HG02852 (cell line): ENCODE data around the gene SIRPA.
"Not testable (repeated sequence)": the region's sequence is repeated elsewhere in the genome, so short reads cannot be mapped to it uniquely, and the experiment has no call there.

Experiments
- ATAC-seq: cut with Tn5 transposase; IDR thresholded peaks from one replicate; pipeline ENCODE4 v1.9.1; 2021; ENCODE audit warnings: mild to moderate bottlenecking, moderate library complexity; ENCODE audit not compliant: unreplicated experiment

SIRPA gene

DNA sequence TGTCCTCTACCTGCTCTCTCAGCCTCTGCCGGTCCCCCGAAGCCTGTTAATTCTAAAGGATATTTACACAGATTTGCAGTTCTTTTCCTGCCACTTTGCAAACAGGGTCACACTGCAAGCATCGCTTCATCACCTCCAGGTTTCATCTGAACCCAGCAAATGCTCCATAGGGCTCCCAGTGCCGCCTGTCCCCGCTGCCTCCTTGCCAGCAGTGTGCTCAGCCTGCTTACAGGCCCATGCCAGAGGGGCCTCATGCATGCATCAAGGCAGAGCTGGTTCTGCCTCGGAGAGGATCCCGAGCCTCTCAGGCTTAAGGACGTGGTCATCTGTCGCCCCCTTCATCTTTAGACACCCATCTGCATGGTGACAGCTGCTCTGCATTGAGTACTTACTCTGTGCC lies 10.5 kb downstream of the SIRPA start:
- ATAC-seq: no peak

DNA sequence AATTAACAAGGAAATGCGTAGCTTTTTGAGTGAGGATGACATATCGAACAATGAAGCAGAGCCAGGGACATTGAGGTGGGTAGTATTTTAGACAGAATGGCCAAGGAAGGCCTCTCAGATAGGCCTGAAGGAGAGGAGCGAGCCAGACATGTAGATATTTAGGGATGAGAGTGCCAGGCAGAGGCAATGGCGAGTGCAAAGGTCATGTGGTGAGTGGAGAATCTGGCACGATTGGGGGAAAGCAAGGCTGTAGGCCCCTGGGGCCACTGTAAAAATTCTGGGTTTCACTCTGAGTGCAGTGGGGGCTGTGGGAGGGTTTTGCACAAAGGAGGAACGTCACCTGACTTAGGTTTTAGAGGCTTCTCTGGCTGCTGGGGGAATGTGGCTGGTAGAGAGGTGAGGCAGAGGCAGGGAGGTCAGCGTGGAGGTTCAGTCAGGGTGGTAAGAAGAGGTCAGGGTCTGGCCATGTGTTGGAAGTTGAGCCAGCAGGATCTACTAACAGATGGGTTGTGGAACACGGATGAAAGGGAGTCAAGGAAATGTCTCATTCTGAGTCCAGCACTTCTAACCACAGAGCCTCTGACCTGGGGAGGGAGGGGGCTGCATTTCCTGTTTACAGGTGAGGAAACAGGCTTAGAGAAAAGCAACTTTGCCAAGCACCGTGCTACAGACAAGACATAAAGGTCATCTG lies 11.3 kb downstream of the SIRPA start:
- ATAC-seq: no peak

DNA sequence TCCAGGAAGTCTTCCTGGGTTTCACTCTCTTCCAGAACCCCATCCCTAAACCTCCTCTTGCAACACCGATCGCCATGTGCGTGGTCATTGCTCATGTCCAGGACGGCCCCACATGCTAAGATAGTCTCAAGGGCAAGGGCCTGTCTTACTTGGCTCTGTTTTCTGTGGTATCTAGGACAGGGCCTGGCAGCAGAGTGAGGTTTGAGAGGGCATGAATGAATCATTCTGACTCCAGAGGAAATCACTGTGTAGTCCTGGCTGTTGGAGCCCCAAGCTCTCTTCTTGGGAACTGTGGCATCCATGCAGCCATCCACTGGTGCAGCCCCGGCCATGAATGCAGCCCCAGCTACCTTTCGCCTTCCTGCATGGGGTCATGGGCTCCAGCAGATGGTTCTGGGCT lies 12.4 kb downstream of the SIRPA start:
- ATAC-seq: no peak

DNA sequence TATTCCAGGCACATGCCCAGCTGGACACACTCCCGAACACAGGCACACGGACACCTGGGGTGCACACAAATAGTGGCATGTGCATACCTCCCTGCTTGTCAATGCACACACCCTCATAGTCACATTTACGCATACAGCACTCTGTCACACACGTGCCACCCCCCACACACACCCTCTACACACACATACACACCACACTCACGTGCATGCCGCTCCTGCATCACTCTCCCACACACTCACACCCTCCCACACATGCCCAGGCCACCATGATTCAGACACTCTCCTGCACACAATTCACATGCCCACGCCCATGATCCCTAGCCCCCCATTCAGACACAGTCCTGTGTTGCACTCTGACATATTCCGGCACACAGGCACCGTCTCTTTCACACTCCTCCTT lies 13.0 kb downstream of the SIRPA start:
- no peak for ATAC-seq

DNA sequence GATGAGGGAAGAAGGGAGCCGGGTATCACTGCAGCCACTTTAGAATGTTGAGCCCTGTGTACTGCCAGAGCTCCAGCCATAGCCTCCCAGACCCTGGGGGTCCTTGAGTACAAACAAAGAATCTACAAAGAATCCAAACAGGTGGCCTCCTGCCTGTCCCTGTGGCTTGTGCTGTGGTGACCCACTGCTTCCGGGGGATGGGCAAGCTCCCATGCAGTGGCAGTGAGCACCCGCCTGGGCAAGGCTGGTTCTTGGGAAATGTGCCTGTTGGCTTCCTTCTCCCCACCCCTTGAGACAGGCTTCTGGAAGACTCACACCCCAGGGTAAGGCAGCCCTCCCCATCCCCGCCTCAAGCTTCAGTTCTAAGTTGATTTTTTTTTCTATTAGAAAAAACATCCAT lies 13.9 kb downstream of the SIRPA start:
- no peak for ATAC-seq

DNA sequence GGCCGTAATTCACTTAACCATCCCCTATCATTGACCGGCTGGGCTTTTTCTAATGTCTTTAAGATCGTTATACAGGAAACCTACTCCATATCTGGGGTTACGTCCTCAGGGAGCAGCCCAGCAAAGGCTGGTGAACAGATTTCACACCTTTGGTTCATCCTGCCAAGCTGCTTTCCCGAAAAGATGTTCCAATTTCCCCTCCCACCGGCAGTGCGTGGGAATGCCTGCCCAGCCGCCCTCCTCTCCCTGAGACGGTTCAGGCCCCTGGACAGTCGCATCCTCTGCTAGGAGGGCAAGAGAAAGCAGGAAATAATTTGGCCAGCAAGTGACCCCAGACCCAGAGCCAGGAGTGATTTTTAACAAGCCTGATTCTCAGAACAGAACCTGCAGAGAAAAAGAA lies 16.3 kb downstream of the SIRPA start:
- no peak for ATAC-seq

DNA sequence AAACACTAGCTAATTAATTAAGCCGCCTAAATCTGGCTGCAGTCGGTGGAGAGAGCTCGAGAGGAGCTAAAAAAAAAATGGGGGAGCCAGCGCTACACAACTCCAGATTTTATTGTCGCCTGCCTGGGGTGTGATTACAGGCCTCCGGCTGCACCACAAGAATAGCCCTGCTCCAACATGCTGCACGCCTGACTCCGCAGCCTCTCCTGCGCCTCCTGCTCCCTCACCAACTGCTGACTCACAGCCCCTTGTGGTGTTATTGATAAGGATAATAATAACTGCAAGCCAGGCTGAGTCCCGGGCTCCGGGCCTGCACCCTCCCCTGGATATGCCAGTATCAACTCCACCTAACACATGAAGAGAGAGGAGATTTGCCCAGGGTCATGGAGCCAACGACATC lies 16.8 kb downstream of the SIRPA start:
- no peak for ATAC-seq

DNA sequence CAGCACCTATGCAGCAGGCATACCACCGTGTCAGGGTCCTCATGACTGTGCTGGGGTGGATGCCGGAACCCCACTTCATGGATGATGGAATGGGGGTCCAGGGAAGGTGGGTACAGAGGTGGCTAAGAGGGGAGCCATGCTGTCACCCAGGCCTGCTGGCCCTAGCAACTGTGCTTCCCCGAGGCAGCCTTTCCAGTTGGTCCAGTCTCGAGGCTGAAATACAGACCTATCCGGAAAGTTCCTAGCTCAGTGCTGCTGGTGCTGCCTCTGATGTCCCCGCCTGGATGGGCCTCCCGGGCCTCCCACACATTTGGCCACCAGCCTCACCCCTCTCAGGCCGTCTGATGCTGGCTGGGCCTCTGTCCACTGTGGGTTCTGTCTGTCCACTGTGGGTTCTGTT lies 17.4 kb downstream of the SIRPA start:
- ATAC-seq: no peak

DNA sequence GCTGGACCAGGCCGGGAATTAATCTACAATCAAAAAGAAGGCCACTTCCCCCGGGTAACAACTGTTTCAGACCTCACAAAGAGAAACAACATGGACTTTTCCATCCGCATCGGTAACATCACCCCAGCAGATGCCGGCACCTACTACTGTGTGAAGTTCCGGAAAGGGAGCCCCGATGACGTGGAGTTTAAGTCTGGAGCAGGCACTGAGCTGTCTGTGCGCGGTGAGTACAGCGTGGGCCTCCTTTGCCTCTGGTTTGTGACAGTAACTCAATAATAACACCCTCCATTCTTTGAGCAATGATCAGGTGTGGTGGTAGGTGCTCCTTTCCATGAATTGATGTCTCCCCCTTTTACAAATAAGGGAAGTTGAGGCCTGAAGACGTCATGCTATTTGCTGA lies 20.0 kb downstream of the SIRPA start:
- not testable (repeated sequence) for ATAC-seq

DNA sequence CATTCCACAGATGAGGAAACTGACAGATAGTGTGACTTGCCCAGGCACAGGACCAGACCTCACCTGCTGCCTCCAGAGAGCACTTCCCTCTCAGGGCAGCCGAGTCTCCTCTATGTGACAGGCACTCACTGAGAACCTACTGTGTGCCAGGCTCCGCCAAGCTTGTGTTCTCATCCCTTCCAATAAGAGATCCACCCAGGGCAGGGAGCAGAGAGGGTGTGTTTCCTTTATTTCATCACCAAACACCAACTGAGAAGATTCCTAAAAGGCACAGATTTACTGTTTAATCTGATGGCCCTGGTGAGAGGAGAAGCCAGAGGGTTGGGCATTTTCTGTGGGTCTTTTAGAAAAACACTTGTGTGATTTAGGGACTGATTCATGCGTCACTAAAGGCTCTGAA lies 20.5 kb downstream of the SIRPA start:
- no peak for ATAC-seq

DNA sequence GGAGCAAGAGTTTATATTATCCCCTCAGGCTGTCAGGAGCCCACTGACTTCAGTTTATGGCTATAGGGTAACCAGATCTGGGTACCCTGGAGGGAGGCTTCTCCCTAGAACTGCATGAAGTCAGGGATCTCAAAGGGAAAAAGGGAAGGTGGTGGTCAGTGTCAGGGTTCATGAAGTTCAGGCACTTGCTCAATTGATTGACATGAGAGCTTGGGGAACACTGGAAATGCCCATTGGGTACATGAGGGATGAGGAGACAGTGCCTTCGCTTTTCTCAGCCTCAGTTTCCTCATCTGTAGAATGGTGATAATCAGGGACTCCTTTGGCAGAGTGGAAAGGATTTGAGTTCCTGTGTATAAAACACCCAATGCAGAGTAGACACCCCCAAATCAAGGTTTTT lies 22.6 kb downstream of the SIRPA start:
- no peak for ATAC-seq

DNA sequence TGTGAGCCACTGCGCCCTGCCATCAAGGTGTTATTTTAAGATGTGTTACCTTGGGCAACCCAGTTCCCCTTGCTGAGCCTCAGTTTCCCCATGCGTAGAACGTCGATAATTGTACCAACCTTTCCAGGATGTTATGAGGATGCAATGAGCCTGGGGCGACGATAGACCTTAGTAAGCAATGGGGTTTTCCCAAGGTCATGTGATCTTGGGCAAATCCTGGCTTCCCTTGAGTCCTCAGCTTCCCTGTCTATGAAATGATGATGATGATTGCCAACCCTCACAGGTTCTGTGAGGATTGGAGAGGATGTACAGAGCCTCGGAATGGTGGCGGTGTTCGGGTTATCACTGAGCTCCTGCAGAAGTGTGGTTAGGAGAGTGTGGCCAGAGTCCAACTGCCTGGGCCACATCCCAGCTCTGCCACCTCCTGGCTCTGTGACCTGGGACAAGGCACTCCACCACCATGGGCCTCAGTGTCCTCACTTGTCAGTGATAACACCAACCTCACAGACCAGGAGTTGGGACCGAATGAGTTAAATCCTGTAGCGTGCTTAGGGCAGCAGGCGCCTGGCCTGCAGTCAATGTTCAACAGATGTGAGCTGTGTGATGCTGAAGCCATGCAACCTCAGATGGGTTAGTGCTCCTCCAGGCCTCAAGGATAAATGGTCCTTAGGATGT lies 23.4 kb downstream of the SIRPA start:
- ATAC-seq: no peak

DNA sequence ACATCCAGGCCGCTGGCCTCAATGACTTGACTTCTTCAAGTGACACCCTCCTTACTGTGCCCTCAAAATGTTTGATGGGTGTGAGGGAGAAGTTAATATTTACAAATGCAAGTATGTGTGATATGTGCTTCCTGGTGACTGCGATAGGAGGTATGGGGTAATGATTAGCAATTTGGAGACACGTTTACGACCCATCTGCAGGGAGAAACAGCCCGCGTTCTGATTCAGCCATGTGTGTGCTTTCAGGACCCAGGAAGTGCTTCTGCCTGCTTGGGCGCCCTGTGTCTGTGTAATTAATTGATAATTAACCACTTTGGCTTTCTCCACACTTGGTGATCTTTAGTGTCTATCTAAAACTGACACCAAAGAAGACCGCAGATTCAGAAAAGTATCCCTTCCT lies 25.0 kb downstream of the SIRPA start:
- ATAC-seq: no peak

DNA sequence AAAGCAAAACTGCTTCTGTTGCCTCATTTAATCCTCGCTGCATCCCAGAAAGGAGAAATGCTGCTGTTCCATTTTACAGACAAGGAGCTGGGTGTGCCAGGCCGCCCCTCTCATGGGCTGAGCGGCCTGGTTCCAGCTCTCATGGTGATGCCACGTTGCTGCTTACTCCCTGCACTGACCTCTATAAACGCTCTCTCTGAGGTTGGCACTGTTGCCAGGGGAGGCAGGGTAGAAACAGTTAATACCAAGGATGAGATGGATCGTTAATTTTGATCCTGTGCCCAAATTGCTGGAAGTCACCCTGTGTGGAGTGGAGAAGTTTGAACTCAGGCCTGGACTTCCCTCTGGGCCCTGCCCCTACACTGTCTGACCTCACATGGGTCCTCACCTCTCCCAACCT lies 25.6 kb downstream of the SIRPA start:
- no peak for ATAC-seq

DNA sequence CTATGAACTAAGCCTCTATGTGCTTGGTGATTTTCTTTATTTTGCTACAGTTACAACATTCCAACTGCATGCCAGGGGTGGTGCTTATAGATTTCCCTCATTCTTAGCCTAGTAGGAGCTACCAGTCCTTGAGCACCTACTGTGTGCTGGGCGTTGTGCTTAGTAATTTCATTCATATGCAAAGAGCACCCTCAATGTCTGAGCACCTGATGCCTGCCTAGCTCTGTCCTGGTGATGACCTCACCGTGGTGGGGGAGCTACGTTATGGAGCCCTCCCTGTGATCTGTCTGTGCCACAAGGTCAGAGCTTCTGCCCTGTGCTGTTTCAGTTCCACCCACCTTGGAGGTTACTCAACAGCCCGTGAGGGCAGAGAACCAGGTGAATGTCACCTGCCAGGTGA lies 26.8 kb downstream of the SIRPA start:
- ATAC-seq: not testable (repeated sequence)

DNA sequence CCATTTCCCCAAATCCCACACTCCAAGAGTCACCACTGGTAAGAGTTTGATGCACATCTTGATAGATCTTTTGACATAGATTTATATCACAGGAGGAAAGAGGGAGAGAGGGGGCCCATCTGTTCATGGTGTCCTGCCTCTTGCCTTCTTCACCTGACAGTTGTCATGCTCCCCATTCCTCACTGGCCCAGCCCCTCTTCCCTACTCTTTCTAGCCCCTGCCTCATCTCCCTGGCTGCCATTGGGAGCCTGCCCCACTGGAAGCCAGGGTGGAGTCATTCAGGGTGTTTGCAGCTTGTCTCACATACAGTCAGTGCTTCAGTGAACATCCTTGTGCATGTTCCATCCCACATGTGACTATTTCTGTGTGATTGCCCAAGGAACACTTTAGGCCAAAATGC lies 27.6 kb downstream of the SIRPA start:
- ATAC-seq: no peak

DNA sequence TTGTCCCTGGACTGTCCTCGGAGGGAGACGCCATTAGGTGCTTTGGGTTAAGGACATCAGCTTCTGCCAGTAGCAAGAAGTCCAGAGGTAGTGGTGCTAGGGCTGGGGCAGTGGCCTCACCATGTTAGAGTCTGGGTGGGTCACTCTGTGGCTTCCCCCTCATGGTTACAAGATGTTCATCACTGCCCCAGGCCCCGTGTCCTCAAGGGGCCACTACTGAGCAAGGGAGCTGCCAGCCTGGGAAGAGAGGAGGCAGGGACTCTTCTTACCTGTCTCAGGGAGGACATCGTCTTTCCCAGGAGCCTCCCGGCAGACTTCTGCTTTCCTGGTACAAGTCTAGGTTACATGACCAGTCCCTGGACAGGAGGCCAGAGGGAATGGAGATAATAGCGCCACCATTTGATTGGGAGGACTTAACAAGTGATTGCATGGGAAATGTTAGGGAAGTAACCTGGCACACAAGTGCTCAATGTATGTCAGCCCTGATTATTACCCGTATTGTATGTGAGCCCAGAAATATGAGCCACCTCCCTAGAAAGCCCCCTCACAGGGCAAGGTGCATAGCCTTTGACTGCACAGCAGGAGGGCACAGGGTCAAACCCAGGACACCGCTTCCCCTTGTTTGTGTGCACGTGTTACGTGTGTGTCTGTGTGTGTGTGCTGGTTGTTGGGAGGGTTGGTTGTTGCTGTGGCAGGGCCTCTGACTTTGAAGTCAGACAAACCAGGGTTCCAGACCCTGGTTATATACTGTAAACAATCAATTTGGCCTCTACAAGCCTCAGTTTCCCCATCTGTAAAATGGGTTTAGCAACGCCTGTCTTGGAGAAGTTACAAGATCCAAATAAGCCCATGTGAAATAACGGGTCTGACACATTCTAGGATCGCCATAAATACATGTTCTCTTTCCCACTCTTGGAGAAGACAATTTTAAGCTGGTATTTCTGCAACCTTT lies 30.0 kb downstream of the SIRPA start:
- no peak for ATAC-seq

DNA sequence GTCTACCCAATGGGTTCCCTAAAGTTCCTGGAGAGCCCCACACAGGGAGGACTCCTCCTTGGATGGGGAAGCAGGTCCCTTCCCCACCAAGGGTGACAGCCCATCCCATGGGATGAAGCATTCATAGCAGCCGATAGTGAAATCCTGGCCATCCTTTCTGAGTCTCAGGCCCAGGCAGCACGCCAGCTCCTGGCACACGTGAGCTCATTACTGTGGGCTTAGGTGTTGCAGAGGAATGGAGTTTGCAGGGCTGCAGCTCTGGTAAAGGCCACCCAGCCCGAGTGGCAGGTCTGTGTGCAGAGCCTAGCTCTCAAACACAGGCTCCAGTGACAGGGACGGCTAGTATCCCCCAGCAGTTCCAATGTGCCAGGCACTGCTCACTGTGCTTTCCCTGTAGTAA lies 31.0 kb downstream of the SIRPA start:
- no peak for ATAC-seq

DNA sequence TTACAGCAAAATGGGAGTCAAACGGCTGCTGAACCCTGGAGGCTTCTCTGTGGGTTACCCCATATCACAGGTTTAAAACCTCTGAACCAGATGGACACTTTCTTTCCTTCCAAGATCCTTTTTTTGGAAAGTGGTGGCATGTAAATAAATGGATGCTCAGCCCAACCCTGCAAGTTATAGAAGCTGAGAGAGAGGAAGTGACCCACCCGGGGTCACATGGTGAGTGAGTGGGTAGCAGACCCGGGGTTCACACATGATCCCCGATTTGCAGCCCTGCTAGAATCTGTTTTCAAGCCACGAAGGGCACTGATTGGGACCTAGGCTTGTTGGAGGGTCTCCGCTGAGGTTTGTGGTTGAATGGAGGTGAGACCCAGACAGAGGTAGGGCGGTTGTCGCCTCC lies 32.0 kb downstream of the SIRPA start:
- ATAC-seq: no peak

DNA sequence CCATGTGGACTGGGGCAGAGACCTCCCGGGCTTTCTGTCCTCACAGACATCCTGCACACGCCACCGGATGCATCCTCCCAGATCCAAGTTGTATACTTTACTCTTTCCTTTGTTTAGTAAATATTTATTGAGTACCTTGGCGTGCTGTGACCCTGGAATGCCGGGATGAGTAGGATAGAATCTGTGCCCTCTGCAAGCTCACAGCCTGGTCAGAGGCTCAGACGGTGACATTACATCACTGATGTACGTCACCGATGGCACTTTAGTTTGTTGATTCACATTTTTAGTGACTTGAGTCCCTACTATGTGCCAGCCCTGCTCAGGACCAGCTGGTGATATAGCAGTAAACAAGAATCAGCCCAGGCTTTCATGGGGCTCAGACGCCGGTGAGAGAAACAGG lies 32.9 kb downstream of the SIRPA start:
- no peak for ATAC-seq

DNA sequence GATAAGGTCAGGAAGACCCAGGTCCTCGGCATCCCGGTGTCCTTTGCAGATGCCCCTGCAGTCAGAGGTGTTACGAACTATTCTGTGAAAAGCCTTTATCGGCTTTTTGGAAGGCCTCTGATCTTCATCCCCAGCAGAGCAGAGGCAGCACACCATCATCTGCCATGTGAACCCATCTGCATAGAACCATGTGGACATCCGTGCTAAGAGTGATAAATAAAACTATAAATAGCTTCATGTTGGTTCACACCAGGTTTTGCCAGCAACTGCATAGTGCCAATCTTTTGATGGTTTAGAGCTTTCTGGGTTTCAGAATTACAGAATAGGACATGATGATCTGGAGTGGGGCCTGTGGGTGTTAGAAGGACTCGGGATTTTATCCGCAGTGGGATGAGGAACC lies 33.6 kb downstream of the SIRPA start:
- ATAC-seq: no peak

DNA sequence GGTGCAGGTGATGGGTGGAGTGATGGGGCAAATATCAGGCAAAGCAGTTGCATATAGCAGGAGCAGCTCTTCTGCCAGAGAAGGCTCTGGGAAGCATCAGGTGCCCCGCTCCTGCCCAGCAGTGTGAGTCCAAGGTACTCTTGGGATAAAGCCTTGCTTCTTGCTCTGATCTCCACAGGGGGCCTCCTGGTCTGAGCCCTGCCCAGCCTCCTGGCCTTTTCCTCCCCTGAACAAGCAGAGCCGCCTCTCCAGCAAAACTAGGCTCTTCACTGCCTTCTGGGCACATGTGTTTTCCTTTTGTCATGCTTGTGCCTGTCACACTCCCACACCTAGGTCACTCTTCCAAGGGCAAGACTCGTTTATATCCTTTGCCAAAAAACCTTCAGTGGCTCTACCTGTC lies 34.3 kb downstream of the SIRPA start:
- no peak for ATAC-seq
